Measurements from ENCODE around the gene GPM6B.

DNA sequence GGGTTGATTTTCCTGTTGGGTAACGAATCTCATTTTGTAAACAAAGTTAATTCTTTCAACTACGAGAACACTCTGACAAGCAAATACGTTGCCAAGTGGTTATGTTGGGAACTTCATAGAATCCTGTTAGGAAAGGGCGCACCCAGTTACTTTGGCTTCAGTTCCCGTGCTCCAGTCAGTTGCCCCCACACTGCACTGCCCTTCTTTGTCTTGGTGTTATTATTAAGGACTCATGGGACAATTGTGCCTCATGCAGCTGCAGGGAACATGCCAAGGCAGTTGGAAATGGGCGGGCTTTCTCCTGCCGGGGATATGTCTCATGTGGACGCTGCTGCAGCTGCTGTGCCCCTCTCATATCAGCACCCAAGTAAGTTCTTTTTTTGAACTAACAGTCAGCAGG lies 53.4 kb downstream of the GPM6B start:
- TF ChIP-seq CTCF (IDR thresholded peaks at IDR 0.05; ENCODE audit: low read length) (no peak), EZH2 (optimal IDR thresholded peaks at IDR 0.05; ENCODE audit: low read depth, low read length) (no peak)
